ENCODE results near the gene IFI27. TPM values are rescaled to one million over a fixed set of nuclear protein-coding genes. Genes with fewer than 3 reads are reported as not detected.
A peak's percentile ranks its signal among the peaks of the same experiment; 100 is the strongest.

The IFI27 gene
- total and polyA plus RNA-seq, 9 of the 15 experiments (the other 6 are each of a cell fraction or from before 2014, with no cell fraction given) = 0.19 to 3.4 (median 1.4) TPM; not detected in 1

DNA sequence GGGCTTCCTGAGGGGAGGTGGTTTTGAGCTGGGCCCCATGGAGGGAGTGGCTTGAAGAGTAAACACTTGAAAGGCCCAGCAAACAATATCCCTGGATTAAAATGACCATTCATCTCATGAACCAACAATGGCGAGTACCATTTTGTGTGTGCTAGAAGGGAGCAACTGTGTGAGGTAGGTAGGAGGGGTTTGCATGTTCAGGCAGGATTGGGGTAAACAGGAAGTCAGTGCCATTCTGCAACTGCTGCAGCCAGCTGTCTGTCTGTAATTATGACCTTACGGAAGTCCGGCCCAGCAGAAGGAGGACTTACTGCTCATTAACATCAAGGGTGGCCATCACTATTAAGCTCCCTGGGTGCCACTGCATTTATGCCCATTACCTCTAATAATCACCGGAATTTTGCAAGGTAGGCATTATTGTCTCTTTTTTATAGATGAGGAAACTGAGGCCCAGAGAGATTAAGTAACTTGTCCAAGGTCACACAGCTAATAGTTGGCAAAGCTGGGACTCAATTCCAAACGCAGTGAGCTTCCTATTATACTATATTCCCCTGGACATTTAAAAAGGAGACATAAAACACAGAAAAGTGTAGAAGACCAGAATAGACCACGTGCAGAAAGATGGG lies 35.5 kb downstream of the IFI27 start (continued):
- TF ChIP-seq EWSR1 (IDR thresholded peaks at IDR 0.05; ENCODE audit: borderline replicate concordance, low read depth, partially characterized antibody) = no peak
- no peak for TF ChIP-seq MCM2 (IDR thresholded peaks at IDR 0.05; ENCODE audit: low read depth)
- peak; percentile 86 for TF ChIP-seq RBM25 (IDR thresholded peaks at IDR 0.05; ENCODE audit: low read depth, low read length, severe bottlenecking)
- TF ChIP-seq ASH1L (IDR thresholded peaks at IDR 0.05; ENCODE audit: borderline replicate concordance, low read depth, partially characterized antibody) = no peak

DNA sequence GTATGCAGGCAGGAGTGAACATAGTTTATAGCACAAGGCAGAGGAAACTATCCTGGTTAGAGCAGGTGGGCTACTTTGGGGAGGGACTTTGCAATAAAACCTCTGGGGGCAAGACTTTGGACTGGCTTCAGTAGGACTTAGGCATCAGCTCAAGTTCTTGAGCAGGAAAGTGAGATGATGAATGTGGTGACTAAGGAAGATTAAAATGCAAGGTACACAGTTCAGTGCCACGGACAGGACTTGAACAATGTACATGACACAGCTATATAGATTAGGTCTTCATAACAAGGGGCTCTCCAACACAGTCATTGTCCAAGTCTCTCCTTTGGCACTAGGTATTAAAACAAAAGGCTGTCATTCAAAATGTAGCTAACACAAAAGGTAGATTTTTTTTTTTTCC lies 42.1 kb downstream of the IFI27 start:
- H3K27me3 ChIP-seq (ENCODE audit: control insufficient read depth in 2 of 2, insufficient read depth in 2 of 2, low read length in 2 of 2) = no peaks in the 10 kb centered on the region
- no peak for DNase-seq (ENCODE audit: extremely low read depth in 1 of 4, low spot score in 3 of 4)
- ATAC-seq = no peak
- H3K36me3 ChIP-seq (ENCODE audit: control insufficient read depth, insufficient read depth, low read length) = no peaks in the 10 kb centered on the region
- no peaks in the 10 kb centered on the region for H3K9me3 ChIP-seq (replicated peaks; ENCODE audit: control insufficient read depth, insufficient read depth, low read depth, low read length)
- H3K4me1 ChIP-seq (replicated peaks in 1 of 2; ENCODE audit: control insufficient read depth in 2 of 2, insufficient read depth in 2 of 2, low read length in 2 of 2) = no peaks in the 10 kb centered on the region
- WGBS (ENCODE audit: insufficient coverage, low coverage, missing lambda C conversion rate) = 0% methylated on average over 1 of the region's 1 CpG
- TF ChIP-seq BCL6 (CRISPR knock-in tag; IDR thresholded peaks at IDR 0.05) (no peak), ZNF644 (tag; IDR thresholded peaks at IDR 0.05; ENCODE audit: low read depth) (no peak), TFAM (CRISPR knock-in tag; conservative IDR thresholded peaks at IDR 0.05) (no peak), FIP1L1 (IDR thresholded peaks at IDR 0.05; ENCODE audit: low read depth, low read length, poor library complexity, severe bottlenecking) (no peak), HNRNPL (IDR thresholded peaks at IDR 0.05; ENCODE audit: low read depth, low read length) (no peak), PHB (CRISPR knock-in tag; IDR thresholded peaks at IDR 0.05) (no peak), NR4A1 (CRISPR knock-in tag; IDR thresholded peaks at IDR 0.05) (no peak), NR4A1 (tag; IDR thresholded peaks at IDR 0.05) (no peak), ZBED1 (IDR thresholded peaks at IDR 0.05) (no peak), MBD2 (IDR thresholded peaks at IDR 0.05; ENCODE audit: borderline replicate concordance, low read depth) (no peak), CCAR2 (IDR thresholded peaks at IDR 0.05; ENCODE audit: low read depth, low read length) (no peak), ZNF232 (CRISPR knock-in tag; IDR thresholded peaks at IDR 0.05) (no peak), ZNF431 (CRISPR knock-in tag; IDR thresholded peaks at IDR 0.05) (no peak), E2F3 (CRISPR knock-in tag; IDR thresholded peaks at IDR 0.05) (no peak), ZNF121 (CRISPR knock-in tag; conservative IDR thresholded peaks at IDR 0.05) (no peak), PML (IDR thresholded peaks at IDR 0.05; ENCODE audit: low read length) (no peak), NCOA6 (IDR thresholded peaks at IDR 0.05) (no peak)
- TF ChIP-seq, protein P1, sequence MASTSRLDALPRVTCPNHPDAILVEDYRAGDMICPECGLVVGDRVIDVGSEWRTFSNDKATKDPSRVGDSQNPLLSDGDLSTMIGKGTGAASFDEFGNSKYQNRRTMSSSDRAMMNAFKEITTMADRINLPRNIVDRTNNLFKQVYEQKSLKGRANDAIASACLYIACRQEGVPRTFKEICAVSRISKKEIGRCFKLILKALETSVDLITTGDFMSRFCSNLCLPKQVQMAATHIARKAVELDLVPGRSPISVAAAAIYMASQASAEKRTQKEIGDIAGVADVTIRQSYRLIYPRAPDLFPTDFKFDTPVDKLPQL (IDR thresholded peaks at IDR 0.05; ENCODE audit: extremely low read depth, insufficient read length) = no peak
- TF ChIP-seq, protein P2, sequence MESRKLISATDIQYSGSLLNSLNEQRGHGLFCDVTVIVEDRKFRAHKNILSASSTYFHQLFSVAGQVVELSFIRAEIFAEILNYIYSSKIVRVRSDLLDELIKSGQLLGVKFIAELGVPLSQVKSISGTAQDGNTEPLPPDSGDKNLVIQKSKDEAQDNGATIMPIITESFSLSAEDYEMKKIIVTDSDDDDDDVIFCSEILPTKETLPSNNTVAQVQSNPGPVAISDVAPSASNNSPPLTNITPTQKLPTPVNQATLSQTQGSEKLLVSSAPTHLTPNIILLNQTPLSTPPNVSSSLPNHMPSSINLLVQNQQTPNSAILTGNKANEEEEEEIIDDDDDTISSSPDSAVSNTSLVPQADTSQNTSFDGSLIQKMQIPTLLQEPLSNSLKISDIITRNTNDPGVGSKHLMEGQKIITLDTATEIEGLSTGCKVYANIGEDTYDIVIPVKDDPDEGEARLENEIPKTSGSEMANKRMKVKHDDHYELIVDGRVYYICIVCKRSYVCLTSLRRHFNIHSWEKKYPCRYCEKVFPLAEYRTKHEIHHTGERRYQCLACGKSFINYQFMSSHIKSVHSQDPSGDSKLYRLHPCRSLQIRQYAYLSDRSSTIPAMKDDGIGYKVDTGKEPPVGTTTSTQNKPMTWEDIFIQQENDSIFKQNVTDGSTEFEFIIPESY (CRISPR knock-in tag; IDR thresholded peaks at IDR 0.05) = no peak
- H4K20me1 ChIP-seq (replicated peaks; ENCODE audit: control insufficient read depth, insufficient read depth, low read length) = no peaks in the 10 kb centered on the region
- no peak overlapping the region for H3K4me2 ChIP-seq (ENCODE audit: insufficient read depth, low read length)
- ChIA-PET POLR2A (no interaction called here), CTCF (ENCODE audit: low intra/inter-chr PET ratio) (no interaction called here)
- FAIRE-seq = no peak
- no peaks in the 10 kb centered on the region for H3K9me1 ChIP-seq (ENCODE audit: control insufficient read depth, insufficient read depth, low read length)
- no peak overlapping the region for H2AFZ ChIP-seq (ENCODE audit: low read depth, low read length)
- in situ Hi-C loops (cut with MboI) = no loop called here
- no peak overlapping the region for H3K4me3 ChIP-seq
- no TSS peak for BruUV-seq (replicated peaks)
- H3K79me2 ChIP-seq (ENCODE audit: control insufficient read depth, insufficient read depth, low read length) = no peaks in the 10 kb centered on the region
- intact Hi-C loops (cut with micrococcal nuclease) = no loop called here
- no peak overlapping the region for H3K9ac ChIP-seq (ENCODE audit: insufficient read depth in 1 of 2, low read depth in 2 of 2, low read length in 2 of 2)
- H3K27ac ChIP-seq (ENCODE audit: extremely low read depth, low read depth, low read length) = no peak overlapping the region
